GM18868 (cell line): ENCODE measurements around the gene RPTOR.

Source experiments
- ATAC-seq: cut with Tn5 transposase; IDR thresholded peaks from one replicate; pipeline ENCODE4 v1.9.1; 2021; ENCODE audit warnings: mild to moderate bottlenecking, moderate library complexity; ENCODE audit not compliant: unreplicated experiment

Gene RPTOR

GRCh38 chr17:80938556-80938955 is 393.9 kb downstream of the RPTOR start:
- no peak for ATAC-seq

DNA sequence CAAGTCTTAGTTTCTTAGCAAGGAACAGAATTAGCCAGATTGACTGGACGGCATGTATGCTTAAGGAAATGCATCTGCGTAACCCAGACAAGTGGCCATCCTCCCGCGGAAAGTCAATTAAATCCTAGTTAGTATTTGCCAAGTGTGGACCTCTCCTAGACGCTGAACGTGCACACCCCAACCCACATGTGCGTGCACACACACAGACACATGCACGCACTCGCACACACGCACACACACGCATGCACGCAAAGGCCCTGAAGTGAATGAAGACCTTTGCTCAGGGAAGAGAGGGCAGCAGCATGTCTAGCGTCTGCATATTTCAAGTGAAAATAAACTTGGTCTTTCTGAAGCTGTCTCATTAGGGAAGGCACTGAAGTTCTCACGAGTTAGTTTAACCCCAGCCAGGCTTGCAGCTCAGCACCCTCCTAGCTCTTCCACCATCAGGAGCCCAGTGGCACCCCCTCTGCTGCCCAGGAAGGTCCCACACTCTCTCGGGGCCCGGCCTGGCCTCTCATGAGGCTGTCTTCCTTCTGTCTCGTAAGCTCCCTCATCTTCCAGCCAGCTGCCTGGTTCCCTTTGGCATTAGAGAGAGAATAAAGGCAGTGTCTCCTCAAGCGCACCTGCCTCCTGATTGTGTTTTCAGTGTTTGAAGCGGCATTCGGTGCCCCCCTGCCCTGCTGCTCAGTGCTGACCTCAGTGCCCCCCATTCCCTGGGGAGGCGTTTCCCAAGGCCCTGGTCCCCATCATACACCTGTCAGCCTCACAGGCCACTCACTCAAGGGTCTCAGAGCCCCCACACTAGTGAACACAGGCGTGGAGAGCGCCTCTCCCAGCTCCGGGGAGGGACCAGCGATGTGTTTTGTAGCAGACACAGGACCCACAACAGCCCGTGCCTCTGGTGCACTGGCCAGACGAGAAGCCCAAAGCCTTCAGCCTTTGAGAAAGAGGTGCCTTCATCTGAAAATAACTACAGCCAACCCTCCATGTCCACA is 394.8 kb downstream of the RPTOR start:
- no peak for ATAC-seq

DNA sequence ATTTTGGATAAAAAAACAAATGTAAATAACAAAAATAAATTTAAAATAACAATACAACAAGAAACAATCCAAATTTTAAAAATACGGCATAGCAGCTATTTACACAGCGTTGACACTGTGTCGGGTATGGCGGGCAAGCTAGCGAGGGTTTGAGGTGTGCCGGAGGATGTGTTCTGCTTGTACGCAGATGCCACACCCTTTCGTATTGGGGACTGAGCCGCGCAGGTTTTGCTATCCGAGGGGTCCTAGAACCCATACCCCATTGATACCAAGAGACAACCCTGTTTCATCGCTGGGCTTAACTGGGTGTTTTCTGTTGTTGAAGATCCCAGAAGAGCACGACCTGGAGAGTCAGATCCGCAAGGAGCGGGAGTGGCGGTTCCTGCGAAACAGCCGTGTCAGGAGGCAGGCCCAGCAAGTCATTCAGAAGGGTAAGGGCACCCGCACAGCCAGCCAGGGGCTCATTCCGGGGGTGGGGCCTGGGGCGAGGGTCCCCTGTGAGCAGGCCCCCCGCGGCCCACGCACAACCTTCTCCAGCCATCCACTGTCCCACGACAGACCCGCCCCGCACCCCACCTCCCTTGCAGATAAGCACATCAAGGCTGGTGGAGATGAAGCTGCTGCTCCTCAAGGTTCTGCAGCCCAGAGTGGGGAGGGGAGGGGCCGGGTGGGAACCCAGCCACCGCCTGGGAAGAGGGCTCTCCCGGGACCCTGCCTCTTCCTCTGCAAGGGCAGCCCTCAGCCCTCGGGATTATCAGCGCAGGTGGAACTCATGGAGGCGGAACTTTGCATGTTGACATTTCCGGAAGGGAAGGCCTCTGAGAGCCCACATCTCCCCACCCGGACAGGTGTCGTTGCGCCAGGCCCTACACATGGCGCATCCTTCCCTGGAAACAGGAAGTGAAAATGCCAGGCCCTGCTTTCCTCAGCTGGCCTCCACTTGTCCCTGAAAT is 395.8 kb downstream of the RPTOR start:
- no peak for ATAC-seq

DNA sequence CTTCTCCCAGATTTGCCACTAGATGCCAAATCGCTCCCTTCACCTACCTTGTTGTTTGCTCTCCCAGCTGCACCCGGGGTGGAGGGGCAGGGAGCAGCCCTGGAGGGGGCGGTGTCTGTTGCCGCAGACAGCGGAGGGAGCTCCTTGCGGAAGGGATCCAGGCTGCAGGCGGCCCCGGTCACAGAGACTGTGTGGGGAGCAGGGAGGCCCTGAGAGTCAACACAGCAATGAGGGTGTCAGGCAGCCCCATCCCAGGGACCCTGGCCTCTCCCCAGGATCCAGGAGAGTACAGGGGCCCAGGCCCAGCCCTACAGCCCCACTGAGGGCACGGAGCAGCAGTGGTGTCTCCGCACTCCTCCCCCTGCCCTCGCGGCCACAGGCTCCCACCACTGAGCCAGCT is 396.5 kb downstream of the RPTOR start:
- no peak for ATAC-seq

GRCh38 chr17:80941743-80942422 is 397.2 kb downstream of the RPTOR start:
- ATAC-seq = no peak

DNA sequence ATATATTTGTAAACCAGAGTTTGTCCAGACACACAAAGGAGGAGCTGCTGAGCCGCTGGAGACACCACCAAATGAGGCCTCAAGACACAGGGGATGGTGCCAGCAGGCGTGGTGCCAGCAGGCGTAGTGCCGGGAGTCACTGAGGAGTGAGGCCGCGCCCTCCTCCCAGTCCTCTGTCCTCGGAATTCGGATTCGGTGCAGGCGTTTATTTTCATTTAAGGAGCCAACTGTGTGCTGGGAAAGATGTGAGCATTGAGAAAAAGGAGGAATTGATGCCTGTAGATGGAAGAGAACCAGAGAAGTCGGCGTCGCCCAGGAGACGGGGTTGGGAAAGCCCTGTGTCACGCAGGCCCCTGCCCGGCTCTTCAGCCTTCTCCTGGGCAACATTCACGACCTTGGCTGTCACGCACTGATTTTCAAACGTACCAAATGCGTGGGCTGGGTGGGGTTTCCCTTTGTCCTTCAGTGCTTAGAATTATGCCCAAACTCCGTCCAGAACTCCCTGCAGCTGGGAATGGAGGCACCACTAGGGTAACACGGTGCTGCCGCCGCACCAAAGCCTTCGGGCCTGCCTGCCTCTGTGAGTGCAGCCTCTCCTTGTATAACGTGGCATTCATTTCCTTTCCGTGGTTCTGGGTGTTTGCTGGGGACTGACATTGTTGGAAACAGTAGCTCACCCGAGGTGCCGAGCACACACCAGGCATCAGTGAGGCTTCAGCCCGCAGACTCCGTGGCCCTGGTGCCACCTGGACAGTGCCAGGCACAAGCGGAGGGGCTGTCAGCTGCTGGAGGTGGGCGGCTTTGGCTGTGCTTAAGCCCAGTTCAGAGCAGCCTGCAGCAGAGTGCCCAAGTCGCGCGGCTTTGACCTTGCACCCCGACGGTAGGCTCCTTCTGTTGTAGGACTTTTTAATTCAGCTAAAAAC is 398.0 kb downstream of the RPTOR start:
- no peak for ATAC-seq

GRCh38 chr17:80943346-80944145 is 398.9 kb downstream of the RPTOR start:
- no peak for ATAC-seq

DNA sequence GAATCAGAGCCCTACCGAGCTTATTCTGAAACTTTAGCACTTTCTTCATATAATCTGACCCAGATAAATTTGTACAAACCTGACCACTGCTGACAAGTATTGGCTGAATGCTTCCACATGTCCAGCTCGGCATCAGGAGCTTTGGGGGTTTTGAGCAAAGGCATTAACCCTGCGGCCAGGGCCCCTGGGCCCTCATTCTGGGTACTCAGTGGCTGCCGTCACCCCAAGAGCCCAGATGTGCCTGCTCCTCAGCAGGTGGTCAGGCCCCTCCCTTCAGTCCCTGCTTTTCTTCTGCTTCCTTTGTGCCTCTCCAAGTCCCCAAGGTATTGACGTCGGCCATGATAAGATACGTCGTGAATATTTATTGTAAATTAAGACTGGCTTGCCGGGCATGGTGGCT is 399.7 kb downstream of the RPTOR start:
- no peak for ATAC-seq

DNA sequence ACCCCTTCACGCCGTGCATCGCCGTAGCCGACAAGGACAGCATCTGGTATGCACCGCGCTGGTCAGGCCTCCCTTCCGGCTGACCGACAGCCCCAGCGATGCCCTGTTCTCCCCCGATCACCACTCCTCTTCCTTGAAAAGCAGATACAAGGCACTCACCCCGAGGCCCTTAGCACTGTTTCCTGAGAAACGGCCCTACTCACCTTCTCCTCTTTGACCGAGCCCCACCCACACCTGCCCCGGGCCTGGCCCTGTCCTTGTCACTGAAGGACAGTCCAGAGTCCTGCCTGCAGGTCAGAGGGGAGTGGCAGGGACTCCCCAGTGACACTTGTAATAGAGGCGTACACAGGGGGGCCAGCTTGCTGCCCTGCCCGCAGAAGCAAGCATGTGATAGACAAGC is 401.1 kb downstream of the RPTOR start:
- no peak for ATAC-seq

DNA sequence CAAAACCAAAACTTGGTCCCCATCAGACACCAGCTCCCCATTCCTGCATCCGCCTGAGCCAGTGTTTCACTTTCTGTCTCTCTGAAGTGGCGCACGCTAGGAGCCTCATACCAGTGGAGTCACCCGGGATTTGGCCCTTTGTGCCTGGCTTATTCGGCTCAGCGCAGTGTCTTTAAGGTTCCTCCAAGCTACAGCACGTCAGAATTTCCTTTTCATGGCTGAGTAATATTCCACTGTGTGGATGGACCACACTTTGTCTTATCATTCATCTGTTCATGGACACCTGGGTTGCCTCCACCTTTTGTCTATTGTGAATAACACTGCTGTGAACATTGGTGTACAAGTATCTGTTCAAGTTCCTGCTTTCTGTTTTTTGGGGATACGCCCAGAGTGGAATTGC is 401.8 kb downstream of the RPTOR start:
- ATAC-seq = no peak

- ATAC-seq = no peak
Measured at GRCh38 chr17:80947200-80947940, 402.7 kb downstream of the RPTOR start.

DNA sequence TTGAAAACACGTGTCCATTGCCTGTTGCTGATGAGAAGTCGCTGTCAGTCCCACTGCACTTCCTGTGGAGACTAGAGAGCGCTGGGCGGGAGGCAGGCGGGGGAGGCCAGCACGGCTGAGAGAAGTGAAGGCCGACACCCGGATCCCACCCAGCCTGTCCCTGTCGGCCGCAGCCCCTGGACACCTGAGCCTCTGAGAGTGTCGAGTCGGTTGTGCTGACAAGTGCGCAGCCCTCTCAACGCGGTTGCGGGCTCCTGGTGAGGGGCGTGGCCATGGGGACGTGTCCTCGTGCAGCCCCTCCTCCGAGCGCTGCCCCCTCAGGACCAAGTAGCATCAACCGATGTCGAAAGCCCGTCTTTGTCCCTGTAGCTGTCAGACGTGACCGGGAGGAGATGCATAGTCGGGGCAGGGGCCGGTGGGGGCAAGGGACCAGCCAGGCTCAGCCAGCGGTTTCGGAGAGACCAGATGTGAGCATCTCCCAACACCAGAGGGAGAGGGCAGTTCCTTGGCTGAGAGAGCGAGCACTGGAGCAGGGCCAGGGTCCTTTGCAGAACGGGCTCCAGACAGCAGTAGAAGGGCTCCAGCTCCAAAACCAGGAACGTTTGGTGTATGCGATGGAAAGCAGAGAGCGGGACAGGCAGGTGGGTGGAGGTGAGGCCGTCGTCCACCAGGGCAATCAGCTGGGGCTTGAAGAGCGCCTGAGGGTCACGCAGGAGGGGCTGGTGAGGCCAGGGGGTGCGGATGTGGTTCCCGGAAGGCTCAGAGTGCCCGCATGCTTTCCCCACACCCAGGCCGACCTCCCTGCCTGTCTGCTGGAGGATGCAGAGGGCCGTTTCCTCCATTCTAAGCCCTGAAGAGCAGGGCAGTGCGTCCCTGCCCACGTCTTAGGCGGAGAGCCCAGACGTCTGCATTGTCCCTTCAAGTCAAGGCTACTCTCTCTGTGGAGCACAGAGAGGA is 403.7 kb downstream of the RPTOR start:
- no peak for ATAC-seq

DNA sequence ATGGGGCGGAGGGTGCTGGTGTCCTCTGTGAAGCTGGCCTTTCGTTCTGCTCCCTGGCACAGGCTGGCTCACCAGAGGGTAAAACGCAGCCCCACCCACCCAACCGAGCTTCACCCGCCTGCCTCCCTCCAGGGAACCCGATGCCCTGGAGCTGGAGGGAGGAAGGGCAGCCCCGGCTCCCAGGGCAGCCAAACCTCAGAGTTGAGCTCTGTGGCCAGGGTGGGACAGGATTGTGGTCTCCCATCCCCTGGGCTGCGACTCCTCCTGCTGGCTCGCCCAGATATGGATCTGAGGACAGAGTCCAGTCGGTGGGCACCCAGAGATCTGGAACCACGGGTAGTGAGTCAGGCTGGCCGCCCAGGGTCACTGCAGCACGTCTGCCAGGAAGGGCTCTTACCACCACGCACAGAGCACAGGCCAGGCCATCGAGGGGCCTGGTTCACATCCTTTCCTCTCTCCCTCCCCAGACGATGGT is 404.4 kb downstream of the RPTOR start:
- no peak for ATAC-seq

GRCh38 chr17:80949451-80950421 is 405.1 kb downstream of the RPTOR start:
- ATAC-seq = no peak

DNA sequence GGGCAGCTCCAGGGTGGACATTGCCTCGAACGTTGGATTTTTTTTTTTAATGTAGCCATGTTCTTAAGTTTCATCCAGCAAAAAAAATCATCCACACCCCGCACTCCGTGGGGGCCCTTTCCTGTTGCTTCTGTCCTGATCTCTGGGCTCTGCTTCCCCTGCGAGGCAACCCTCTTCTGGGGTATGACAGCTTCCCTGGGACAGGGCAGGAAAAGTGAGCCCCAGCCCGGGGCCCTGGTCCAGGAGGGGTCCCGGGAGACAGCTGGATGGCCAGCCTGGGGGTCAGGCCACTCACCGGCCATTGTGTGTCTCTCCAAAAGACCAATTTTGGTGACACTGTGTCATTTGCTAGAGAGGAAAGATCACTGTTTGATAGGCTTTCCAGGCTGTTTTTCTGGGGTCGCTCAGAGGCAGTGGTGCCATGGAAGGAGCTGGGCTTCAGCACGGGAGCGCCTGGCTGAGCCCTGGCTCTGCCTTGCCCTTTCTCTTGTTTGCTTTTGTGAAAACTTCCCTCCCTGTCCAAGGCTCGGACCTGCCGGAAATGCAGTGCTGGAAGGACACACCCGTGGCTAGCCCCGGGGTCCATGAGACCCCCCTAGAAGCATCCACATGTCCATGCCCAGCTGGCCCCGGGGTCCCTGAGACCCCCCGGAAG is 406.0 kb downstream of the RPTOR start:
- ATAC-seq = no peak
